GM12892 (cell line): ENCODE data around the gene SEPTIN3.

Experiments
- POLR2A ChIP-seq: IDR thresholded peaks from 2 replicates; pipeline ENCODE4 v1.6.1; 2011; ENCODE audit warnings: low read depth, low read length, control low read depth
- POLR2AphosphoS5 ChIP-seq: IDR thresholded peaks from 2 replicates; pipeline ENCODE4 v1.6.1; 2011; ENCODE audit warnings: low read depth, low read length, control low read depth

DNA sequence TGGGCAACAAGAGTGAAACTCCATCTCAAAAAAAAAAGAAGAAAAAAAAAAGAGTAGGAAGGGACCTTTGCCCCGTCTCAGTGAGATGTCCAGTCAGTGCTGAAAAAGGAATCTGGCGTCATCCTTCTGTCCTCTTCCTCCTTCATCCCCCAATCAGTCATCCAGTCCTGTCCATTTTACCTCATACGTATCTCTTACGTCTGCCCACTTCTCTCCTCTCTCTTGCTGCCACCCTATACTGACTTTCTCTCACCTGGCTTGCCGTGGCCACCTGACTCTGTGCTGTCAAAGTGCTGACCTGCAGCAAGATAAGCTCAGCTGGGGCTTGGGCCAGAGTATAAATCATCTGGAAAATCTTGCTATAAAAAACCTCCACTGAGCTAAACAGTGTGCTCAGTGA, 13.6 kb downstream of the SEPTIN3 start:
- no peak for TF ChIP-seq POLR2A
- no peak for TF ChIP-seq POLR2AphosphoS5
